Right cardiac atrium (tissue), 5 donors: ENCODE results near the gene OR8D2. TPM values are rescaled to one million over a fixed set of nuclear protein-coding genes. Genes with fewer than 3 reads are reported as not detected.

Source experiments
- ATAC-seq, 2 donors: fragments of 200-7000 bp; cut with Tn5 transposase; one replicate each; pipeline versions ENCODE4 v1.8.0 to v1.9.1; 2020; ENCODE audit warnings: moderate library complexity in 2 of 2, mild to moderate bottlenecking in 1 of 2
- DNase-seq, 3 donors: peaks; one replicate each; pipeline ENCODE4 v3.0.0-alpha.2; 2020
- H3K27ac ChIP-seq: one replicate; pipeline ENCODE4 v1.5.1; 2013; ENCODE audit warnings: mild to moderate bottlenecking, low read length, control low read depth, moderate library complexity
- H3K27me3 ChIP-seq: one replicate; pipeline ENCODE4 v1.6.1; 2013; ENCODE audit not compliant: control insufficient read depth, insufficient read depth
- H3K4me1 ChIP-seq: one replicate; pipeline ENCODE4 v1.6.1; 2013; ENCODE audit warnings: low read length; ENCODE audit not compliant: control insufficient read depth, insufficient read depth
- H3K4me3 ChIP-seq: one replicate; pipeline ENCODE4 v1.5.1; 2013; ENCODE audit warnings: low read length, control low read depth
- H3K9me3 ChIP-seq: one replicate; pipeline ENCODE4 v1.6.1; 2013; ENCODE audit warnings: low read length; ENCODE audit not compliant: control insufficient read depth
- WGBS: extraction: QIAGEN DNeasy Blood & Tissue Kit; methylation state at CpG from one replicate; pipeline ENCODE4 v1.1.7; 2013; 5-methylcytosine and 5-hydroxymethylcytosine counted together
- intact Hi-C, 4 donors: fragments of 100-400 bp; cut with DNase I; formaldehyde crosslinking; loops; one replicate each; pipeline versions ENCODE4 v1.11.0 to v1.14.0; 2022 to 2023
- long read RNA-seq, 4 donors: library from polyadenylated mRNA; unstranded; transcript quantifications; one replicate each; pipeline ENCODE4 v2.0.0, GENCODE V29; 2020 to 2021
- polyA plus RNA-seq: library from polyadenylated mRNA; stranded (reverse); fragments of 200-250 nt; gene quantifications from one replicate; pipeline ENCODE4 v1.2.3, GENCODE V29; 2013
- total RNA-seq, 4 donors: library from RNA; stranded (reverse); fragmentation: NEBNext Ultra II Directional; extraction: Animal tissue kit (Norgen Biotek cat#: 25700); gene quantifications; one replicate each; pipeline ENCODE4 v1.2.1, GENCODE V29; 2021
- donor health status: healthy with polysubstance abuse.
- donor health status: DM: no; HTN: yes; CAD: no.
- donor health status: DM: no; HTN: no; CAD: no.
- donor health status: DM: no; HTN: yes; CAD: no; lungs with severe emphysema.
- donor health status: DM: yes; HTN: yes; CAD: no.

The OR8D2 gene
- total RNA-seq (not detected), polyA plus RNA-seq (not detected)
- long read RNA-seq, donor 1: 0 reads
- long read RNA-seq, donor 2: 0 reads
- long read RNA-seq, donor 3: 0 reads
- long read RNA-seq, donor 4: 0 reads

GRCh38 chr11:124320097-124320496, at the start of gene OR8D2:
Gene OR8D2, minus strand, starts transcription at chr11:124320197. Its CDS starts 0 bp downstream, at chr11:124320197.
- intact Hi-C loops: no loop called here
- Histone ChIP-seq H3K27ac (no peak within 1 kb of the TSS), H3K27me3 (no peaks in the 10 kb centered on the region), H3K4me3 (no peak within 1 kb of the TSS), H3K9me3 (no peaks in the 10 kb centered on the region), H3K4me1 (no peaks in the 10 kb centered on the region)
- 63% methylated on average over 1 of the region's 1 CpG for WGBS
- DNase-seq: no peak
- ATAC-seq: no peak

- intact Hi-C loops: no loop called here
- no peak overlapping the region for H3K4me3 ChIP-seq
- H3K27ac ChIP-seq: no peak overlapping the region
- DNase-seq: no peak
- no peaks in the 10 kb centered on the region for H3K4me1 ChIP-seq
- H3K27me3 ChIP-seq: no peaks in the 10 kb centered on the region
- ATAC-seq: no peak
- H3K9me3 ChIP-seq: no peaks in the 10 kb centered on the region
- 22% methylated on average over 2 of the region's 2 CpGs for WGBS
These were observed 39.6 kb upstream of the OR8D2 start for GRCh38 chr11:124359566-124359965.

- intact Hi-C loops: no loop called here
- DNase-seq (no peak), ATAC-seq (no peak)
- no peaks in the 10 kb centered on the region for H3K4me1 ChIP-seq
- 23% methylated on average over 3 of the region's 3 CpGs for WGBS
- H3K9me3 ChIP-seq: no peaks in the 10 kb centered on the region
- H3K27ac ChIP-seq: no peak overlapping the region
- no peak overlapping the region for H3K4me3 ChIP-seq
- H3K27me3 ChIP-seq: no peaks in the 10 kb centered on the region
These were observed 26.4 kb upstream of the OR8D2 start for GRCh38 chr11:124346311-124346955.

GRCh38 chr11:124344346-124344745, 24.3 kb upstream of the OR8D2 start:
- ATAC-seq: no peak
- no peak for DNase-seq
- WGBS: 69% methylated on average over 5 of the region's 5 CpGs
- no peak overlapping the region for H3K4me3 ChIP-seq
- intact Hi-C loops: no loop called here
- no peak overlapping the region for H3K27ac ChIP-seq
- no peaks in the 10 kb centered on the region for H3K9me3 ChIP-seq
- no peaks in the 10 kb centered on the region for H3K4me1 ChIP-seq
- H3K27me3 ChIP-seq: no peaks in the 10 kb centered on the region

- 48% methylated on average over 2 of the region's 2 CpGs for WGBS
- no peaks in the 10 kb centered on the region for H3K4me1 ChIP-seq
- H3K27me3 ChIP-seq: no peaks in the 10 kb centered on the region
- ATAC-seq (no peak), DNase-seq (no peak)
- intact Hi-C loops: no loop called here
- H3K4me3 ChIP-seq: no peak overlapping the region
- no peaks in the 10 kb centered on the region for H3K9me3 ChIP-seq
- H3K27ac ChIP-seq: no peak overlapping the region
These were observed 20.1 kb upstream of the OR8D2 start for GRCh38 chr11:124340142-124340447.

GRCh38 chr11:124339396-124340141, 19.6 kb upstream of the OR8D2 start:
- DNase-seq: no peak
- intact Hi-C loops: loop anchor here in 1 of 4 donors (10.0 kb wide), 1 partner anchor 55 kb away; no protein-coding TSS in a partner anchor
- no peaks in the 10 kb centered on the region for H3K4me1 ChIP-seq
- H3K27me3 ChIP-seq: no peaks in the 10 kb centered on the region
- H3K4me3 ChIP-seq: no peak overlapping the region
- no peaks in the 10 kb centered on the region for H3K9me3 ChIP-seq
- 76% methylated on average over 6 of the region's 6 CpGs for WGBS
- no peak for ATAC-seq
- no peak overlapping the region for H3K27ac ChIP-seq

GRCh38 chr11:124331873-124332272, 11.9 kb upstream of the OR8D2 start:
- 73% methylated on average over 3 of the region's 3 CpGs for WGBS
- intact Hi-C loops: loop anchor here in 1 of 4 donors (10.0 kb wide), 1 partner anchor 47 kb away; no protein-coding TSS in a partner anchor

GRCh38 chr11:124329787-124330478, 9.9 kb upstream of the OR8D2 start:
- Histone ChIP-seq H3K27ac (no peak overlapping the region), H3K27me3 (peaks cover 2% of the 10 kb centered on the region), H3K9me3 (no peaks in the 10 kb centered on the region), H3K4me1 (no peaks in the 10 kb centered on the region), H3K4me3 (no peak overlapping the region)
- intact Hi-C loops: loop anchor here in 1 of 4 donors (10.0 kb wide), 1 partner anchor 45 kb away; no protein-coding TSS in a partner anchor
- DNase-seq (no peak), ATAC-seq (no peak)
- 65% methylated on average over 2 of the region's 2 CpGs for WGBS

More at GRCh38 chr11:124331873-124332272, 11.9 kb upstream of the OR8D2 start:
- Histone ChIP-seq H3K4me1 (no peaks in the 10 kb centered on the region), H3K27ac (no peak overlapping the region), H3K27me3 (peaks cover 2% of the 10 kb centered on the region), H3K4me3 (no peak overlapping the region), H3K9me3 (no peaks in the 10 kb centered on the region)
- DNase-seq (no peak), ATAC-seq (no peak)

- 94% methylated on average over 1 of the region's 1 CpG for WGBS
- H3K4me1 ChIP-seq: no peaks in the 10 kb centered on the region
- no peak overlapping the region for H3K4me3 ChIP-seq
- DNase-seq (no peak), ATAC-seq (no peak)
- H3K9me3 ChIP-seq: no peaks in the 10 kb centered on the region
- H3K27me3 ChIP-seq: peaks cover 2% of the 10 kb centered on the region
- intact Hi-C loops: no loop called here
- H3K27ac ChIP-seq: no peak overlapping the region
These were observed 7.8 kb upstream of the OR8D2 start for GRCh38 chr11:124327775-124328174.

GRCh38 chr11:124322356-124322755, 2.4 kb upstream of the OR8D2 start:
- Histone ChIP-seq H3K27me3 (no peaks in the 10 kb centered on the region), H3K4me3 (no peak overlapping the region), H3K4me1 (no peaks in the 10 kb centered on the region), H3K9me3 (no peaks in the 10 kb centered on the region), H3K27ac (no peak overlapping the region)
- 85% methylated on average over 1 of the region's 1 CpG for WGBS
- no peak for DNase-seq
- intact Hi-C loops: no loop called here
- no peak for ATAC-seq

GRCh38 chr11:124315052-124315451, 4.9 kb downstream of the OR8D2 start:
- Histone ChIP-seq H3K27ac (no peak overlapping the region), H3K9me3 (no peaks in the 10 kb centered on the region), H3K4me3 (no peak overlapping the region), H3K27me3 (no peaks in the 10 kb centered on the region), H3K4me1 (no peaks in the 10 kb centered on the region)
- intact Hi-C loops: no loop called here
- 59% methylated on average over 3 of the region's 3 CpGs for WGBS
- no peak for ATAC-seq
- DNase-seq: no peak
